SHP77 treated with DMSO at 0.1 percent for 48 hours (cell line): ENCODE results near the gene ADGRB2.

Source experiments
- DNase-seq: peaks from one replicate; lab custom pipeline; 2025; lab: John Stamatoyannopoulos, UW

Gene ADGRB2

GRCh38 chr1:31782421-31783410, 18.6 kb upstream of the ADGRB2 start:
- DNase-seq, result no peak

GRCh38 chr1:31781756-31782371, 17.7 kb upstream of the ADGRB2 start:
- no peak for DNase-seq

GRCh38 chr1:31781138-31781755, 17.1 kb upstream of the ADGRB2 start:
- DNase-seq, result no peak

GRCh38 chr1:31780632-31781031, 16.5 kb upstream of the ADGRB2 start:
- DNase-seq, result no peak

DNA sequence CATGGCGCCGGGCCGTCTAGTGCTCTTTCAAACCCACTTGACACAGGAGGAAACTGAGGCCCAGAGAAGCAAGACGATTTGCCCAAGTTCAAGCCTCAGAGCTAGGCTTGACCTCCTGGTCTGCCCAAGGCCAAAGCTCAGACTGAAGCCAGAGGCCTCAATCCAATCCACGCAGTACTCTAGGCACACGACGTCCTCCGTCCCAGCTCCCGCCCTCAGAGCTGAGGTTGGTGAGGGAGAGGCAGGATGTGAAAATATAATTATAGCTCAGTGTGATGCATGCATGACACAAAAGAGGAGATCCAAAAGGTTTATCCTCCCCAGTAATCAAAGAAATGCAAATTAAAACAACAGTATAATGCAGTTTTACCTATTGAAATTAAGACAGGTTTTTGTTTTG, 15.5 kb upstream of the ADGRB2 start:
- DNase-seq, result no peak

DNA sequence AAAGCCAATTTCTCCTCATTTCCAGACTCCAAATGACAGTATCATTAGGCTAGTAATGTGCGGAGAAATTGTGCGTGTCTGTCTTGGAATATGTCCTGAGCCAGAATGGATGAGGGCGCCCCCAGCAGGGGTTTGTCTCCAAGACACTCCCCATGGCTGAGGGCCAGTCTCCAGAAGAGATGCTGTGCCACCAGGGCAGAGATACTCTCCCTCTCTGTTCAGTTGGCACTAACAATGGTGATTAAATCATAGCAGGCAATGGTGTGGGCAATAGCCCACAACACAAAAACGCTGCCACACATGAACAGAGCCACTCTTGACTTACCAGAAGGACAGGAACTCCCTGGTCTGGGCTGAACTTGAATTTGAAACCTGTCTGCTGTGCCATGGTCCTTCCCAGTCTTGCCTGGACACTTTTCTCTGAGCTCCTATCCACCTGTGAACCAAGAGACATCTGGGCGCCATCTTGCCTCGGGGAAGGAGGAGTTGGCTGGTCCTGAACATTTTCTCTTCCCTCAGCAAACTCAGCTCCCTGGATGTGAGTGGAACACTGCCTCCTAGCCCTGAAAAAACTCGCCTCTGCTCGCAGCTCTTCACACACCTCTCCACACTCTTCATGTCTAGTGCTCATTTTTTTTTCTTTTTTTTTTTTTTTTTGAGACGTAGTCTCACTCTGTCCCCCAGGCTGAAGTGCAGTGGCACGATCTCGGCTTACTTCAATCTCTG, 14.8 kb upstream of the ADGRB2 start:
- DNase-seq, result no peak

GRCh38 chr1:31776516-31776915, 12.4 kb upstream of the ADGRB2 start:
- DNase-seq, result no peak

- no peak for DNase-seq
These were observed 11.9 kb upstream of the ADGRB2 start for GRCh38 chr1:31776032-31776431.

DNA sequence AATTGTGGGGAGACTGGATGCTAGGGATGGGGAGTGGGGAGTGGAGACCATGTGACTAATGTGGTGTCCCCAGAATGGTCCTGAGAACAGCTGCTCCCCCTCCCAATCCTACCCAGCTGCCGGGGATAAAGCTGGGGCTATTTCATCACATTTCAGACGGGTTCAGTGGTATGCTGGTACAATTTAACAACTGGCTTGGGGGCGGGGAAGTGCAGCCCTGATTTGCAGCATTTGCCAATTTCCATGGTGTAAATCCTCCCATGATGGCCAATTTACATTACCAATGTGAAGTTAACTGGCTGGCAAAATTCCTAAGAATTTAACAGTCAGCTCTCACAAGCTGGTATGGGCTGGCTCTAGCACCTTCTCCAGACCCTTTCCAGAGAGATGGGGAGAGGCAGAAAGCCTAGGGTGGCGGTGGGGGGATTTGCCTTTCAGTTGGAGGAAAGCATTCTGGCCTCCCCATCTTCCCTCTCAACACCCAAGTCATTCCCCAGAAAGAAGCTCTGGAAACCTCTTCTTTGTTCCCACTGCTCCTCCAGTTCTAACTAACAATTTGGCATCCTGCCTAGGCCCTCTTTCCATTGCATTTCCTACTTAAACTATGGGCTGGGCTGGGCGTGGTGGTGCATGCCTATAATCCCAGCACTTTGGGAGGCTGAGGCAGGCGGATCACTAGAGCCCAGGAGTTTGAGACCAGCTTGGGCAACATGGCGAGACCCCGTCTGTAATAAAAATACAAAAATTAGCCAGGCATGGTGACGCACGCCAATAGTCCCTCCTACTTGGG, 11.3 kb upstream of the ADGRB2 start:
- no peak for DNase-seq

GRCh38 chr1:31774495-31774894, 10.4 kb upstream of the ADGRB2 start:
- DNase-seq, result no peak

GRCh38 chr1:31773861-31774260, 9.7 kb upstream of the ADGRB2 start:
- no peak for DNase-seq

- DNase-seq, result no peak
These were observed 8.6 kb upstream of the ADGRB2 start for GRCh38 chr1:31772669-31773248.

DNA sequence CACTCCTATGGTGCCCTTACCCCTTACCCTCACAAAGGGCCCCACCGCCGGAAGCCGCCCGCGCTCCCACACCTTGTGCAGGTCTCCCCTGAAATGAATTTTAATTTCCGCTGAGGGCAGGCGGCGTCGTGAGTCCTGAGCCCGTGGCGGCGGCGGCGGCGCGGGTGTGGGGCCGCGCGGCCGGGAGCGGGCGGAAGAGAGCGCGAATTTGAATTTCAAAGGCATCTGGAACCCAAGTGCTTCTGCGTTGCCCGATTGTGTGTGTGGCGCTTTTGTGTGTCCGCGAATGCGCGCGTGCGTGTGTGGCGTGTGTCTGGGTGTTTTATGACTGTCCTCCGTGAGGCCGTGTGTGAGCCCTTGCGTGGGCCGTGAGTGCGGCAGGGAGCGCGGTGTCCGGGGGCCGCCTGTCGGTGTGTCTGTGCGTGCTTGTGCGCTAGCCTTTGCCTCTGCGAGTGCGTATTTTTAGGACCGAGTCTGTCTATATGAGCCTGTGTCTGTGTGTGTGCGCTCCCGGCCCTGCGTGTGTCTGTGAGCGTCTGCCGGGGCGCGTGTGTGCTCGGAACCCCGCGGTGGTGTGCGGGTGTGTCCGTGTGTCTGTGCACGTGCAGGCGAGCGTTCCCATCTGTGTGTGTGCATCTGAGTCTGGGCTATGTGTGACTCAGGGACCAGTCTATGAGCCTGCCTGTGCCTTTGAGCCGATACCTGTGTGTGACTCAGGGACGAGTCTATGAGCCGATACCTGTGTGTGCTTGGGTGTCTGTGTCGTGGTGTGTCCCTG, 7.9 kb upstream of the ADGRB2 start:
- no peak for DNase-seq

GRCh38 chr1:31769720-31770390, 5.7 kb upstream of the ADGRB2 start:
- DNase-seq, result no peak

- DNase-seq, result no peak
These were observed 5.0 kb upstream of the ADGRB2 start for GRCh38 chr1:31768939-31769704.

GRCh38 chr1:31768407-31768907, 4.3 kb upstream of the ADGRB2 start:
- no peak for DNase-seq

- DNase-seq, result no peak
These were observed 3.1 kb upstream of the ADGRB2 start for GRCh38 chr1:31767225-31767624.

DNA sequence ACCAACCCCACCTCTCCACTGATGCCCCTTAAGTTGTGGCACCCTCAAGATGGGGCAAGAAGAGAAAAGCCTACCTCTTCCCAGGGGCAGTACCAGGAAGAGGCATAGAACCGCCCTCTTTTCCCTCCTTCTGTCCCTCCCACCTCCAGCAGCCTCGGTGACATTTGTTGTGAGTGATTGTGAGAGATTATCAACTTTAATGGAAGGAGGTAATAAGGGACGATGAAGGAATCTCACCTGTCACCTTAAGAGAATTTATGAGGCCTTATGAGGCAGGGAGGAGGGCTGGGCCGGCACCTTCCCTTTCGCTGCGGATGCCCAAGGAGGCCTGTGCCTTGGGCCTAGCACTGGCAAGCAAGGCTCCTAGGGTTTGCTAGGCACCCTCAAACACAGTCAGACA, 1.4 kb upstream of the ADGRB2 start:
- no peak for DNase-seq

- DNase-seq, result peak; percentile 54
These were observed 914 bp upstream of the ADGRB2 start for GRCh38 chr1:31765041-31765467.
